ENCODE measurements around the gene PRDM1.

PRDM1 gene

GRCh38 chr6:106082735-106083398 is 3.3 kb upstream of the PRDM1 start:
- H3K27ac Mint-ChIP-seq: peak overlapping the region in 1 of 2 donors; percentile 15
- no peaks in the 10 kb centered on the region for H3K9me3 Mint-ChIP-seq
- H3K4me3 Mint-ChIP-seq: no peak overlapping the region
- DNase-seq: no peak
- peaks cover 62% of the 10 kb centered on the region for H3K27me3 Mint-ChIP-seq
- peaks cover 49% of the 10 kb centered on the region for H3K4me1 Mint-ChIP-seq
- peak; percentile 35 for ATAC-seq

- no peaks in the 10 kb centered on the region for H3K9me3 Mint-ChIP-seq
- peaks cover 69% of the 10 kb centered on the region for H3K27me3 Mint-ChIP-seq
- no peak overlapping the region for H3K4me3 Mint-ChIP-seq
- peaks cover 55% of the 10 kb centered on the region for H3K4me1 Mint-ChIP-seq
- DNase-seq: no peak
- peak; percentile 61 for ATAC-seq
- H3K27ac Mint-ChIP-seq: no peak overlapping the region
These were observed 2.5 kb upstream of the PRDM1 start for GRCh38 chr6:106083618-106084017.

- H3K9me3 Mint-ChIP-seq: no peaks in the 10 kb centered on the region
- no peak overlapping the region for H3K27ac Mint-ChIP-seq
- peaks cover 62% of the 10 kb centered on the region for H3K4me1 Mint-ChIP-seq
These were observed 1.8 kb upstream of the PRDM1 start for GRCh38 chr6:106084106-106084988.

GRCh38 chr6:106084989-106085691 is 996 bp upstream of the PRDM1 start:
- peak overlapping the region in 1 of 2 donors; percentile 12 for H3K27ac Mint-ChIP-seq
- DNase-seq: no peak
- peaks cover 67% of the 10 kb centered on the region for H3K4me1 Mint-ChIP-seq
- no peak for ATAC-seq
- peak overlapping the region; percentile 93 to 94 for H3K4me3 Mint-ChIP-seq
- H3K9me3 Mint-ChIP-seq: no peaks in the 10 kb centered on the region
- H3K27me3 Mint-ChIP-seq: peaks cover 79% of the 10 kb centered on the region

More at GRCh38 chr6:106084106-106084988, 1.8 kb upstream of the PRDM1 start:
- Mint-ChIP-seq H3K4me3 (peak overlapping the region in 1 of 2 donors; percentile 35), H3K27me3 (peaks cover 77% of the 10 kb centered on the region)
- no peak for DNase-seq
- ATAC-seq: peak; percentile 46

GRCh38 chr6:106085692-106085983 is 498 bp upstream of the PRDM1 start:
- Mint-ChIP-seq H3K9me3 (no peaks in the 10 kb centered on the region), H3K27ac (peak overlapping the region in 1 of 2 donors; percentile 12), H3K4me1 (peaks cover 72% of the 10 kb centered on the region), H3K4me3 (peak overlapping the region; percentile 93 to 94), H3K27me3 (peaks cover 83% of the 10 kb centered on the region)
- ATAC-seq (no peak), DNase-seq (no peak)

- H3K27me3 Mint-ChIP-seq: peaks cover 84% of the 10 kb centered on the region
- peak overlapping the region; percentile 85 to 93 for H3K4me3 Mint-ChIP-seq
- no peak for DNase-seq
- H3K9me3 Mint-ChIP-seq: no peaks in the 10 kb centered on the region
- H3K27ac Mint-ChIP-seq: no peak overlapping the region
- no peak for ATAC-seq
- H3K4me1 Mint-ChIP-seq: peaks cover 81% of the 10 kb centered on the region
These were observed 659 bp downstream of the PRDM1 start for GRCh38 chr6:106086814-106087175.

GRCh38 chr6:106087548-106088325 is 1.6 kb downstream of the PRDM1 start:
- Mint-ChIP-seq H3K27ac (no peak overlapping the region), H3K27me3 (peaks cover 88% of the 10 kb centered on the region), H3K4me3 (peak overlapping the region; percentile 85 to 93), H3K9me3 (no peaks in the 10 kb centered on the region), H3K4me1 (peaks cover 81% of the 10 kb centered on the region)
- no peak for DNase-seq
- no peak for ATAC-seq

- no peak overlapping the region for H3K27ac Mint-ChIP-seq
- no peaks in the 10 kb centered on the region for H3K9me3 Mint-ChIP-seq
- DNase-seq (no peak), ATAC-seq (peak; percentile 37)
- peaks cover 80% of the 10 kb centered on the region for H3K27me3 Mint-ChIP-seq
- peaks cover 78% of the 10 kb centered on the region for H3K4me1 Mint-ChIP-seq
- H3K4me3 Mint-ChIP-seq: peak overlapping the region; percentile 3 to 72
These were observed 3.9 kb downstream of the PRDM1 start for GRCh38 chr6:106090001-106090400.

GRCh38 chr6:106092279-106092678 is 6.1 kb downstream of the PRDM1 start:
- Mint-ChIP-seq H3K27ac (no peak overlapping the region), H3K27me3 (peaks cover 70% of the 10 kb centered on the region), H3K9me3 (no peaks in the 10 kb centered on the region), H3K4me1 (peaks cover 82% of the 10 kb centered on the region), H3K4me3 (no peak overlapping the region)
- DNase-seq: no peak
- ATAC-seq: no peak

GRCh38 chr6:106094261-106094963 is 8.3 kb downstream of the PRDM1 start:
- H3K27ac Mint-ChIP-seq: peak overlapping the region in 1 of 2 donors; percentile 66
- DNase-seq: no peak
- H3K9me3 Mint-ChIP-seq: no peaks in the 10 kb centered on the region
- peak overlapping the region; percentile 34 to 57 for H3K4me3 Mint-ChIP-seq
- H3K4me1 Mint-ChIP-seq: peaks cover 79% of the 10 kb centered on the region
- no peak for ATAC-seq
- H3K27me3 Mint-ChIP-seq: peaks cover 48% of the 10 kb centered on the region

GRCh38 chr6:106094964-106095335 is 8.8 kb downstream of the PRDM1 start:
- Mint-ChIP-seq H3K4me1 (peaks cover 76% of the 10 kb centered on the region), H3K9me3 (no peaks in the 10 kb centered on the region), H3K27ac (peak overlapping the region in 1 of 2 donors; percentile 5), H3K27me3 (peaks cover 43% of the 10 kb centered on the region), H3K4me3 (peak overlapping the region in 1 of 2 donors; percentile 34)
- DNase-seq (no peak), ATAC-seq (no peak)

- ATAC-seq (peak; percentile 52), DNase-seq (peak; percentile 53 to 67)
- H3K9me3 Mint-ChIP-seq: no peaks in the 10 kb centered on the region
- H3K27ac Mint-ChIP-seq: peak overlapping the region; percentile 97 to 98
- H3K27me3 Mint-ChIP-seq: peaks cover 16% of the 10 kb centered on the region
- H3K4me1 Mint-ChIP-seq: peaks cover 86% of the 10 kb centered on the region
- peak overlapping the region; percentile 88 to 95 for H3K4me3 Mint-ChIP-seq
These were observed 11.5 kb downstream of the PRDM1 start for GRCh38 chr6:106097411-106098231.

- ATAC-seq (peak; percentile 91), DNase-seq (peak; percentile 85 to 94)
- Mint-ChIP-seq H3K27ac (peak overlapping the region; percentile 97 to 98), H3K4me1 (peaks cover 90% of the 10 kb centered on the region), H3K27me3 (peaks cover 9% of the 10 kb centered on the region), H3K4me3 (peak overlapping the region; percentile 88 to 95), H3K9me3 (no peaks in the 10 kb centered on the region)
These were observed 12.5 kb downstream of the PRDM1 start for GRCh38 chr6:106098383-106099234.

All from stimulated activated naive CD8-positive, alpha-beta T cell treated with anti-CD3 and anti-CD28 coated beads, Interleukin-15, amount 100 ng/mL, for 72 hours (primary cell).